CMK (cell line): ENCODE results near the gene PCCA.

ENCODE experiments used
- DNase-seq: peaks from one replicate; pipeline ENCODE4 v3.0.0-alpha.2; 2010; ENCODE audit warnings: low read depth

The PCCA gene

GRCh38 chr13:100470866-100471505, 382.1 kb downstream of the PCCA start:
- DNase-seq, result no peak

GRCh38 chr13:100473087-100473486, 384.2 kb downstream of the PCCA start:
- DNase-seq, result no peak

GRCh38 chr13:100473501-100474044, 384.7 kb downstream of the PCCA start:
- DNase-seq, result no peak

- DNase-seq, result no peak
Measured at GRCh38 chr13:100476963-100477362, 388.1 kb downstream of the PCCA start.

GRCh38 chr13:100478107-100478809, 389.4 kb downstream of the PCCA start:
- no peak for DNase-seq

GRCh38 chr13:100480676-100481075, 391.8 kb downstream of the PCCA start:
- DNase-seq, result no peak

GRCh38 chr13:100483139-100483538, 394.2 kb downstream of the PCCA start:
- DNase-seq, result no peak

GRCh38 chr13:100483841-100484381, 395.0 kb downstream of the PCCA start:
- no peak for DNase-seq

- no peak for DNase-seq
Measured at GRCh38 chr13:100484702-100485101, 395.8 kb downstream of the PCCA start.

- no peak for DNase-seq
Measured at GRCh38 chr13:100485265-100485664, 396.4 kb downstream of the PCCA start.

GRCh38 chr13:100490692-100491091, 401.8 kb downstream of the PCCA start:
- no peak for DNase-seq

GRCh38 chr13:100491164-100491842, 402.4 kb downstream of the PCCA start:
- no peak for DNase-seq

GRCh38 chr13:100493418-100493817, 404.5 kb downstream of the PCCA start:
- DNase-seq, result no peak

- no peak for DNase-seq
Measured at GRCh38 chr13:100495455-100495854, 406.6 kb downstream of the PCCA start.

- no peak for DNase-seq
Measured at GRCh38 chr13:100497389-100497788, 408.5 kb downstream of the PCCA start.

- DNase-seq, result no peak
Measured at GRCh38 chr13:100502446-100502845, 413.6 kb downstream of the PCCA start.

- no peak for DNase-seq
Measured at GRCh38 chr13:100503622-100504021, 414.7 kb downstream of the PCCA start.

GRCh38 chr13:100506154-100506553, 417.3 kb downstream of the PCCA start:
- no peak for DNase-seq

GRCh38 chr13:100506600-100507422, 417.9 kb downstream of the PCCA start:
- peak; percentile 9 for DNase-seq

- DNase-seq, result no peak
Measured at GRCh38 chr13:100508455-100508854, 419.6 kb downstream of the PCCA start.

GRCh38 chr13:100508996-100509395, 420.1 kb downstream of the PCCA start:
- DNase-seq, result no peak
